ENCODE data around the gene ELOVL5. TPM values are rescaled to one million over a fixed set of nuclear protein-coding genes. Genes with fewer than 3 reads are reported as not detected.

ELOVL5 gene
- polyA plus RNA-seq, 3 donors: 44.7 to 97.1 (median 69.5) TPM

DNA sequence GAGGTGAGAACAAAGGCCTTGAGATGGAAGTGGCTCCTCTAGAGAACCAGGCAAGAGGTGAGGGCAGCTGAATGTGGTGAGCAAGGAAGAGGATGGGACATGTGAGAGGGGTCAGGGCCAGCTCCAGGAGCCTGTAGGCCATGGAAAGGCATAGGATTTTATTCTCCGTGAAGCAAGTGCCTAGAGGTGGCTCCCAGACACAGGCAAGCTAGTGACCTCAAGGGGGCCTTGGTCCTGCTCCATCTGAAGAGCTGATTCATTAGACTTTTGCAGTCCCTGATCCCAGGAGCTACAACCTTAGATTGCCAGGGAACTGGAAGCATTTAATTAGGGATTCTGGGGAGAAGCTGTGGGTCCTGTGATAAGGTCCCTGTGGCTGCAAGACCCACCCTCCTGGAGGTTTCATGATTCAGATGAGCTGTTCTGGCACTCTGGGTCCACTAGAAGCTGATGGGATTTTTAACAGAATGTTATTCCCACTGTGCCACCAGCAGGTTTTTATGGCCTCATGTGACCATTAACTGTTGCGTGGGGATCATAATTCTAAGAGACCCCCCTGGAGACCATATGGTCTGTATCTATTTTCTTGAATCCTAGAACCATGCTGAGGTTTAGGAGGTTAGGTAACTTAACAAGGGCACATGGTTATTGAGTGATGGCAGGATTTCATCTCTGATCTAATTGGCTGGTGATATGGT lies 90.5 kb downstream of the ELOVL5 start:
- no peak for DNase-seq
- H3K4me1 Mint-ChIP-seq: peaks cover 8% of the 10 kb centered on the region
- Histone ChIP-seq H3K9me3 (replicated peaks in 1 of 2; ENCODE audit: control insufficient read depth in 1 of 2, insufficient read depth in 1 of 2, low read length in 2 of 2) (peaks cover 15 to 18% of the 10 kb centered on the region in 2 donors), H2AFZ (ENCODE audit: insufficient read depth, low read depth, low read length, poor library complexity, severe bottlenecking) (no peak overlapping the region), H3K4me2 (replicated peaks; ENCODE audit: extremely low read depth, low read length, poor library complexity, severe bottlenecking) (no peak overlapping the region), H4K20me1 (ENCODE audit: insufficient read depth, low read length) (no peaks in the 10 kb centered on the region), H3K27ac (ENCODE audit: low read depth in 1 of 2, low read length in 2 of 2) (peak overlapping the region in 1 of 2 donors; percentile 22), H3K4me1 (ENCODE audit: control insufficient read depth in 1 of 2, insufficient read depth in 2 of 2, low read length in 2 of 2) (no peaks in the 10 kb centered on the region), H3K4me3 (replicated peaks in 1 of 3; ENCODE audit: low read depth in 2 of 3, low read length in 3 of 3) (no peak overlapping the region), H3K27me3 (ENCODE audit: control insufficient read depth in 2 of 2, insufficient read depth in 2 of 2, low read length in 2 of 2) (no peaks in the 10 kb centered on the region), H3K79me2 (ENCODE audit: insufficient read depth, low read length) (no peaks in the 10 kb centered on the region), H3K36me3 (replicated peaks in 1 of 2; ENCODE audit: control insufficient read depth in 1 of 2, insufficient read depth in 2 of 2, low read length in 2 of 2) (peaks cover 21 to 49% of the 10 kb centered on the region in 2 donors), H3K9ac (ENCODE audit: insufficient read depth, low read length, poor library complexity, severe bottlenecking) (no peak overlapping the region)
- H3K36me3 Mint-ChIP-seq: peaks cover 67 to 74% of the 10 kb centered on the region in 2 donors
- no peak overlapping the region for H3K4me3 Mint-ChIP-seq
- TF ChIP-seq, protein P1, sequence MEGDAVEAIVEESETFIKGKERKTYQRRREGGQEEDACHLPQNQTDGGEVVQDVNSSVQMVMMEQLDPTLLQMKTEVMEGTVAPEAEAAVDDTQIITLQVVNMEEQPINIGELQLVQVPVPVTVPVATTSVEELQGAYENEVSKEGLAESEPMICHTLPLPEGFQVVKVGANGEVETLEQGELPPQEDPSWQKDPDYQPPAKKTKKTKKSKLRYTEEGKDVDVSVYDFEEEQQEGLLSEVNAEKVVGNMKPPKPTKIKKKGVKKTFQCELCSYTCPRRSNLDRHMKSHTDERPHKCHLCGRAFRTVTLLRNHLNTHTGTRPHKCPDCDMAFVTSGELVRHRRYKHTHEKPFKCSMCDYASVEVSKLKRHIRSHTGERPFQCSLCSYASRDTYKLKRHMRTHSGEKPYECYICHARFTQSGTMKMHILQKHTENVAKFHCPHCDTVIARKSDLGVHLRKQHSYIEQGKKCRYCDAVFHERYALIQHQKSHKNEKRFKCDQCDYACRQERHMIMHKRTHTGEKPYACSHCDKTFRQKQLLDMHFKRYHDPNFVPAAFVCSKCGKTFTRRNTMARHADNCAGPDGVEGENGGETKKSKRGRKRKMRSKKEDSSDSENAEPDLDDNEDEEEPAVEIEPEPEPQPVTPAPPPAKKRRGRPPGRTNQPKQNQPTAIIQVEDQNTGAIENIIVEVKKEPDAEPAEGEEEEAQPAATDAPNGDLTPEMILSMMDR (IDR thresholded peaks at IDR 0.05): no peak
- H3K27me3 Mint-ChIP-seq (ENCODE audit: low read depth in 3 of 3): no peaks in the 10 kb centered on the region
- 100% methylated on average over 2 of the region's 2 CpGs for WGBS (ENCODE audit: insufficient coverage)
- peak overlapping the region in 6 of 7 donors; percentile 21 to 77 (median 72) for H3K27ac Mint-ChIP-seq
- intact Hi-C loops (cut with micrococcal nuclease): no loop called here
- peaks cover 12 to 21% (median 18%) of the 10 kb centered on the region in 7 donors for H3K9me3 Mint-ChIP-seq

DNA sequence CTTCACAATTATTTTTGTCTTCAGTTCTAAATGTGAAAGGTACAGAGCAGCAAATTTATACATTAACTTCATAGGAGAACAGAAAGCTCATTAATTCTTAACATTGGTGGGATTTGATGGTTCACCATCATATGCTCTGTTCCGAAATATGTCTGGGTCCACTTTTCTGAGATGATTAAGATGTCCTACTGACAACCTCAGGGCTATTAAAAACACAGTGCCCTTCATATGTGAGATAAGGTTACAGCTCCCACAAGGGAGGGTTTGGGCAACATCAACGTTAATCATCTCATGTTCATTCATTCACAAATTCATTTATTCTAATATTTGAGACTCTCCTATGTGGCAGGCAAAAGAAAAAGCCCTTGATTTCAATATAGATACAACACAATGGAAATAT lies 91.2 kb downstream of the ELOVL5 start:
- Histone ChIP-seq H3K79me2 (ENCODE audit: insufficient read depth, low read length) (no peaks in the 10 kb centered on the region), H3K9ac (ENCODE audit: insufficient read depth, low read length, poor library complexity, severe bottlenecking) (no peak overlapping the region), H3K27me3 (ENCODE audit: control insufficient read depth in 2 of 2, insufficient read depth in 2 of 2, low read length in 2 of 2) (no peaks in the 10 kb centered on the region), H3K4me2 (replicated peaks; ENCODE audit: extremely low read depth, low read length, poor library complexity, severe bottlenecking) (no peak overlapping the region), H2AFZ (ENCODE audit: insufficient read depth, low read depth, low read length, poor library complexity, severe bottlenecking) (no peak overlapping the region), H3K9me3 (replicated peaks in 1 of 2; ENCODE audit: control insufficient read depth in 1 of 2, insufficient read depth in 1 of 2, low read length in 2 of 2) (peaks cover 15 to 18% of the 10 kb centered on the region in 2 donors), H4K20me1 (ENCODE audit: insufficient read depth, low read length) (no peaks in the 10 kb centered on the region), H3K27ac (ENCODE audit: low read depth in 1 of 2, low read length in 2 of 2) (no peak overlapping the region), H3K4me1 (ENCODE audit: control insufficient read depth in 1 of 2, insufficient read depth in 2 of 2, low read length in 2 of 2) (no peaks in the 10 kb centered on the region), H3K4me3 (replicated peaks in 1 of 3; ENCODE audit: low read depth in 2 of 3, low read length in 3 of 3) (no peak overlapping the region), H3K36me3 (replicated peaks in 1 of 2; ENCODE audit: control insufficient read depth in 1 of 2, insufficient read depth in 2 of 2, low read length in 2 of 2) (peaks cover 21 to 45% of the 10 kb centered on the region in 2 donors)
- H3K27ac Mint-ChIP-seq: peak overlapping the region in 2 of 7 donors; percentile 3 to 77
- no peak overlapping the region for H3K4me3 Mint-ChIP-seq
- no CpG with 5 or more reads among the region's 2 CpGs for WGBS (ENCODE audit: insufficient coverage)
- peaks cover 9% of the 10 kb centered on the region for H3K4me1 Mint-ChIP-seq
- peaks cover 12 to 21% (median 18%) of the 10 kb centered on the region in 7 donors for H3K9me3 Mint-ChIP-seq
- intact Hi-C loops (cut with micrococcal nuclease): no loop called here
- H3K36me3 Mint-ChIP-seq: peaks cover 63 to 67% of the 10 kb centered on the region in 2 donors
- no peaks in the 10 kb centered on the region for H3K27me3 Mint-ChIP-seq (ENCODE audit: low read depth in 3 of 3)
- TF ChIP-seq, protein P1 (IDR thresholded peaks at IDR 0.05): no peak
- DNase-seq: no peak

Measured in CD14-positive monocyte (primary cell).